OCI-LY1 (cell line): Measurements from ENCODE around the gene EFEMP1.

Experiments
- CTCF ChIP-seq: fragments of 200-600 bp; sonication (generic), shearing (Covaris generic); IDR thresholded peaks from 2 replicates; pipeline ENCODE4 v1.5.1; 2017; ENCODE audit warnings: mild to moderate bottlenecking, antibody characterized with exemption, low read length, moderate library complexity, mixed read lengths
- EZH2 ChIP-seq: fragments of 200-600 bp; sonication (generic), shearing (Covaris generic); IDR thresholded peaks from 2 replicates; pipeline ENCODE4 v1.8.0; 2017; ENCODE audit warnings: borderline replicate concordance, mixed run types, mild to moderate bottlenecking, antibody characterized with exemption, low read length, moderate library complexity, mixed read lengths

GRCh38 chr2:55875434-55876135 lies 48.0 kb downstream of the EFEMP1 start:
- TF ChIP-seq CTCF (no peak), EZH2 (no peak)
